Suprapubic skin (tissue), 3 donors: Measurements from ENCODE around the gene SOX5.

Source experiments
- POLR2A ChIP-seq, 2 donors: fragments of 450-650 bp; IDR thresholded peaks; one replicate each; pipeline ENCODE4 v1.6.1; 2017; ENCODE audit warnings: antibody characterized with exemption in 2 of 2, mild to moderate bottlenecking in 2 of 2, moderate library complexity in 2 of 2
- TF ChIP-seq, protein P1 (sequence below), 2 donors: fragments of 200-600 bp in 1 of 2; fragments of 450-650 bp in 1 of 2; sonication (generic) in 1 of 2; IDR thresholded peaks; one replicate each; pipeline ENCODE4 v1.5.1; 2016 to 2019; ENCODE audit warnings: antibody characterized with exemption in 2 of 2, mild to moderate bottlenecking in 1 of 2, moderate library complexity in 1 of 2

DNA sequence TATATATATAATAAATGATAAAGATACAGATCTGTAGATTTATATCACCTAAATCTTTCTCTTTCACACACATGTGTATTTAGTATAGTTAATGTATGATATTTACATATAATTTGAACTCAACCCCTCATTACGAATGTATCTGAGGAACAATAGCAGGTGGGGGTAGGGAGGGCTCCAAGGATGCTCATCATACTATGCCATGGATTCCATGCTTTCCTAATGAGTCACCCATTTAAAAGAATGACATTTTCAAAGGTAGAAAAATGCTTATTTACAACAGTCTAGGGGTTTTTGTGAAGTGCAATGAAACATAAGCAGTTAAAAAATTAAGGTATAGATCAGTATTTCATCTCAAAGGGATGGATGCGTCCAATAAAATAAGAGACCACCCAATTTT, 181.6 kb downstream of the SOX5 start:
- TF ChIP-seq, protein P1, sequence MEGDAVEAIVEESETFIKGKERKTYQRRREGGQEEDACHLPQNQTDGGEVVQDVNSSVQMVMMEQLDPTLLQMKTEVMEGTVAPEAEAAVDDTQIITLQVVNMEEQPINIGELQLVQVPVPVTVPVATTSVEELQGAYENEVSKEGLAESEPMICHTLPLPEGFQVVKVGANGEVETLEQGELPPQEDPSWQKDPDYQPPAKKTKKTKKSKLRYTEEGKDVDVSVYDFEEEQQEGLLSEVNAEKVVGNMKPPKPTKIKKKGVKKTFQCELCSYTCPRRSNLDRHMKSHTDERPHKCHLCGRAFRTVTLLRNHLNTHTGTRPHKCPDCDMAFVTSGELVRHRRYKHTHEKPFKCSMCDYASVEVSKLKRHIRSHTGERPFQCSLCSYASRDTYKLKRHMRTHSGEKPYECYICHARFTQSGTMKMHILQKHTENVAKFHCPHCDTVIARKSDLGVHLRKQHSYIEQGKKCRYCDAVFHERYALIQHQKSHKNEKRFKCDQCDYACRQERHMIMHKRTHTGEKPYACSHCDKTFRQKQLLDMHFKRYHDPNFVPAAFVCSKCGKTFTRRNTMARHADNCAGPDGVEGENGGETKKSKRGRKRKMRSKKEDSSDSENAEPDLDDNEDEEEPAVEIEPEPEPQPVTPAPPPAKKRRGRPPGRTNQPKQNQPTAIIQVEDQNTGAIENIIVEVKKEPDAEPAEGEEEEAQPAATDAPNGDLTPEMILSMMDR (IDR thresholded peaks at IDR 0.05): no peak
- TF ChIP-seq POLR2A (IDR thresholded peaks at IDR 0.05): no peak
